Rectal smooth muscle tissue (tissue), 1 donor: ENCODE results near the gene EPN3.
A peak's percentile ranks its signal among the peaks of the same experiment; 100 is the strongest.

Experiments used
- H3K27ac ChIP-seq: one replicate; pipeline ENCODE4 v1.7.0; 2013; ENCODE audit warnings: low read depth, low read length, inconsistent platforms
- H3K27me3 ChIP-seq: one replicate; pipeline ENCODE4 v1.7.0; 2013; ENCODE audit warnings: low read length; ENCODE audit not compliant: control insufficient read depth, insufficient read depth
- H3K36me3 ChIP-seq: one replicate; pipeline ENCODE4 v1.7.0; 2013; ENCODE audit warnings: low read length; ENCODE audit not compliant: control insufficient read depth, insufficient read depth
- H3K4me1 ChIP-seq: one replicate; pipeline ENCODE4 v1.7.0; 2013; ENCODE audit warnings: low read length; ENCODE audit not compliant: control insufficient read depth, insufficient read depth
- H3K4me3 ChIP-seq: one replicate; pipeline ENCODE4 v1.7.0; 2013; ENCODE audit warnings: low read length
- H3K9ac ChIP-seq: one replicate; pipeline ENCODE4 v1.7.0; 2013; ENCODE audit warnings: low read length

EPN3 gene

DNA sequence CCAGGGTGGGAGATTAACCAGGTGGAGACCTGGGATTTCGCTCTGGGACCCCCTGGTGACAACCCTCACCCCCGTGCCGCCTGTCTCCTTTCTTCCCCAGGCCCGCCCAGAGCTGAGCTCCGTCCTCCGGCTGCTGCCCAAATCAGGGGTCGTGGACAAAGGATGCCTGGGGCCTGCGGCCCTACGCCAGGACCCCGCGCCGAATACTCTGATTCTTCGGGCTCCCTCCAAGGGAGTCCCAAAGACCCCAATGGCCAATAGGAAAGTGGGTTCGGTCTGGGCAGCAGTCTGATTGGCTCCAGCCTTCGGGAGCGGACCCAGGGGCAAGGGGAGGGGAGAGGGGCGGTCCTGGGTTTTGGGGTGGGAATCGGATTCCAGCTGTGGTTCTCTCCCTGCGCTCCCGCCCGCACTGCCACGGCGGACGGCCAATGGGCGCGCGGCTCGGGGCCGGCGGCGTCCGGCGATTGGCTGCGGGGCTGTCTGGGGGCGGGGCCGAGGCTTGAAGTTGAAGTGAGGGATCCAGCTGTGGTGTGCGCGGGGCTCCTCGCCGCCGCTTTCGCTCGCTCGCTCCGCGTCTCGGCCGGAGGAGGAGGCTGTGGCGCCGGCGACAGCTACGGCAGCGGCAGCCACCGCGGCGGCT lies 27.8 kb downstream of the EPN3 start, which contains the start of gene CACNA1G:
Gene CACNA1G, plus strand, starts transcription at position 531 of the 640 bp plus-strand sequence. CDS start 745 bp downstream, outside the sequence.
- peak within 1 kb of the TSS; percentile 44 for H3K4me3 ChIP-seq
- H3K27me3 ChIP-seq, result peaks cover 33% of the 10 kb centered on the region
- H3K4me1 ChIP-seq, result peaks cover 3% of the 10 kb centered on the region
- H3K27ac ChIP-seq, result no peak within 1 kb of the TSS
- no peaks in the 10 kb centered on the region for H3K36me3 ChIP-seq
- H3K9ac ChIP-seq, result no peak within 1 kb of the TSS

DNA sequence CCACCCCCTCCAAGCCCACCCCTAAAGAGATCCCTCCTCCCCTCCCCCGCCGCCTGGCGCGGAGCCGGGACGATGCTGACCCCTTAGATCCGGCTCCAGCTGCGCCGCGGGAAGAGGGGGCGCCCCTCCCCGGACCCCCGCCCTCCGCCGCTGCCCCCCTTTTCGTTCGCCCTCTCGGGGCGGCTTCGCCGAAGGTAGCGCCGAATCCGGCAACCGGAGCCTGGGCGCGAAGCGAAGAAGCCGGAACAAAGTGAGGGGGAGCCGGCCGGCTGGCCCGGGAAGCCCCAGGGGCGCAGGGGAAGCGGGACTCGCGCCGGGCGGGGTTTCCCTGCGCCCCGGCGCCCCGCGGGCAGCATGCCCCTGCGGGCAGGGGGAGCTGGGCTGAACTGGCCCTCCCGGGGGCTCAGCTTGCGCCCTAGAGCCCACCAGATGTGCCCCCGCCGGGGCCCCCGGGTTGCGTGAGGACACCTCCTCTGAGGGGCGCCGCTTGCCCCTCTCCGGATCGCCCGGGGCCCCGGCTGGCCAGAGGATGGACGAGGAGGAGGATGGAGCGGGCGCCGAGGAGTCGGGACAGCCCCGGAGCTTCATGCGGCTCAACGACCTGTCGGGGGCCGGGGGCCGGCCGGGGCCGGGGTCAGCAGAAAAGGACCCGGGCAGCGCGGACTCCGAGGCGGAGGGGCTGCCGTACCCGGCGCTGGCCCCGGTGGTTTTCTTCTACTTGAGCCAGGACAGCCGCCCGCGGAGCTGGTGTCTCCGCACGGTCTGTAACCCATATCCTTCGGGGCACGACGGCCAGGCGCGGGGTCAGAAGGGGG lies 28.6 kb downstream of the EPN3 start:
- H3K4me3 ChIP-seq, result peak overlapping the region; percentile 44
- no peak overlapping the region for H3K27ac ChIP-seq
- peaks cover 3% of the 10 kb centered on the region for H3K4me1 ChIP-seq
- peaks cover 35% of the 10 kb centered on the region for H3K27me3 ChIP-seq
- no peaks in the 10 kb centered on the region for H3K36me3 ChIP-seq
- no peak overlapping the region for H3K9ac ChIP-seq

DNA sequence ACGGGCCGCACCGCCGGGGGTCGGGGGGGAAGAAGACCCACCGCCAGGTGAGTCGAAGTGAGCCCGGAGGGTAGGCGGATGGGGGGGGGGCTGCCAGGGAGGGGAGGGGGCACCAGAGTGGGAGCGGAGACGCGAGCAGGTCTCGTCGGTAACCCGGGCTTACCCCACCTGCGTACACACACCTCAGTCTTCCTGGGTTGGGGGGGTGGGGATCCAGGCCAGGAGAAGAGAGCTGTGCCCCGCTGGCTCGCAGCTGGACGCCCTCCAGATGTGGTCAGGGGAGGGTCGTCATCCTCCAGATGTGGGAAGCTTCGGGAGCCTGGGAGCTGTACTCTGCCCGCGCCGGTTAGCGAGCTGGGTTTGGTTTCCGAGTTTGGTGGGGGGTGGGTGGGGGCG lies 29.2 kb downstream of the EPN3 start:
- Histone ChIP-seq H3K4me1 (peaks cover 3% of the 10 kb centered on the region), H3K27me3 (peaks cover 37% of the 10 kb centered on the region), H3K36me3 (no peaks in the 10 kb centered on the region), H3K27ac (no peak overlapping the region), H3K9ac (no peak overlapping the region), H3K4me3 (no peak overlapping the region)

DNA sequence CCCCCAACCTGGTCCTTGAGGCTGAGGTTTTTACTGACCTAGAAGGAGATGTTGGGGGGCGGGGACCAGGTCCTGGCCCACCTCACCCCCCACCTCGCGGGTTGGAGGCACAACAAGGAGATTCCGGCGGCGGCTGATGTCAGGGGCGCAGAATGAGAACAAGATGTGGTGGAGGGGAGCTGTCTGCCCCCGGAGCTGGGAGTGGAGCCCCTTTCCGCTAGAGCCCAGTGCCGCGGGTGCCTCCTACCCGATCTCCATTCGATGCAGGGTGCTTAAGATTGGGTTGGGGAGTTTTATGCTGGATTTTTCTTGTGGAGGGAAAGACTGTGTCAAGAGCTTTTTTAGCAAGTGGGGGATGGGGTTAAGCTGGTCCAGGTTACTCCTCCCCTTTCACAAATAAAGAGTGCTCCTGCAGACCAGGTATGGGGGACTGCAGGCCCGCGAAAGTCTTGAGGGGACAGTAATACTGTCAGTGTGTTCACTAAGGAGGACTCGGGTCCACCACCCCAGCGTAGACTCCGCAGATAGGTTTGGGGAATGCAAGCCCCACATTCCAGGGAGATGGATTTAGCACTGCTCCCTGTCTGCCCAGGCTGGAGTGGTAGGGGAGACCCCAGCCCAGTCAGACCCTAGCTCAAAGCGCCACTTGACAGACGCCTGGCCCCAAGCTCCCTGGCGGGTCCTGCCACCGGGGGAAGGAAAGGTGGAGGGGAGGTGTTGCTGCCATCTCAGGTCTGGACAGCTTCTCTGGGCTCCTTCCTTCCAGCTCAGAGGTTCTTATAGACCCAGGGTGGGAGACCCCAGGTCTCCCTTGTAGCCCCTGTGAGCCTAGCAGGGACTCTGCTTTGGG lies 29.9 kb downstream of the EPN3 start:
- no peak overlapping the region for H3K27ac ChIP-seq
- no peak overlapping the region for H3K4me3 ChIP-seq
- H3K27me3 ChIP-seq, result peaks cover 34% of the 10 kb centered on the region
- no peaks in the 10 kb centered on the region for H3K36me3 ChIP-seq
- peaks cover 3% of the 10 kb centered on the region for H3K4me1 ChIP-seq
- H3K9ac ChIP-seq, result no peak overlapping the region

DNA sequence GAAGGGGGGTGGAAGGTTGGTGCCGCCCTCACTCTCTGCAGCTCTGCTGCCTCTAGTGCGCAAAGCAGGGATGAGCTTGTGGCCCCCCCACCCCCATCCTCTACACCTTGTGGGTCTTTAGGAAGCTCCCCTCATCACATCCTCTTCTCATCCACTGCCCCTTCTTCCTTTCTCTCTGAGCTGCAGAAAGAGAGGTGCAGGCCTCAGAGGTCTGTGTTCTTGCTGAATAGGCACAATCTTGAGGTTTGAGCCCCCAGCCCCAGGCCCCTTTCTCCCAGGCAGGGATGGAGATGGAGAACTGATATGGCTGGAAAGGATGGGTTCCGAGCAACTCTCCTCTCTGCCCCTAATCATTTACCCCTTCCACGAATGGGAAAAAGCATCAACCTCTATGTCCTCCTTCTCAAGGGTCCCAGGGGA lies 30.6 kb downstream of the EPN3 start:
- Histone ChIP-seq H3K4me1 (peaks cover 3% of the 10 kb centered on the region), H3K27me3 (peaks cover 33% of the 10 kb centered on the region), H3K27ac (no peak overlapping the region), H3K36me3 (no peaks in the 10 kb centered on the region), H3K4me3 (no peak overlapping the region), H3K9ac (no peak overlapping the region)

DNA sequence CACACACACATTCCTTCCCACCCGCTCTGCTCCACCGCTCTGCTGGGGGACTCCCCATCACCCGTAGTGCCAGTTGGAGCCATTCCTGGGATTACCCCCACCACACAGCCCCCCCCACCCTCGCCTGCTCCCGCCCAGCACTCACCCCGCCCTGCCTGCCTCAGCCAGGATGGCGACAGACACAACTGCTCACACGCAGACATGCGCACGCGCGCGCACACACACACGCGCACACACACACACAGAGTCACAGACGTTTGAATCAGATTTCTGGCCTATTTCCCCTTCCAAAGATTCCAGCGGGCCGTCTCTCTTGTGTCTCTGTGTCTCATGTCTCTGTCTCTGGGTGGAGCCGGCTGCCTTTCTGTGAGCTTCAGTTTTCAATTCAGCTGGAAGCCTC lies 32.4 kb downstream of the EPN3 start:
- Histone ChIP-seq H3K27me3 (peaks cover 26% of the 10 kb centered on the region), H3K9ac (no peak overlapping the region), H3K4me1 (no peaks in the 10 kb centered on the region), H3K27ac (no peak overlapping the region), H3K4me3 (no peak overlapping the region), H3K36me3 (no peaks in the 10 kb centered on the region)

DNA sequence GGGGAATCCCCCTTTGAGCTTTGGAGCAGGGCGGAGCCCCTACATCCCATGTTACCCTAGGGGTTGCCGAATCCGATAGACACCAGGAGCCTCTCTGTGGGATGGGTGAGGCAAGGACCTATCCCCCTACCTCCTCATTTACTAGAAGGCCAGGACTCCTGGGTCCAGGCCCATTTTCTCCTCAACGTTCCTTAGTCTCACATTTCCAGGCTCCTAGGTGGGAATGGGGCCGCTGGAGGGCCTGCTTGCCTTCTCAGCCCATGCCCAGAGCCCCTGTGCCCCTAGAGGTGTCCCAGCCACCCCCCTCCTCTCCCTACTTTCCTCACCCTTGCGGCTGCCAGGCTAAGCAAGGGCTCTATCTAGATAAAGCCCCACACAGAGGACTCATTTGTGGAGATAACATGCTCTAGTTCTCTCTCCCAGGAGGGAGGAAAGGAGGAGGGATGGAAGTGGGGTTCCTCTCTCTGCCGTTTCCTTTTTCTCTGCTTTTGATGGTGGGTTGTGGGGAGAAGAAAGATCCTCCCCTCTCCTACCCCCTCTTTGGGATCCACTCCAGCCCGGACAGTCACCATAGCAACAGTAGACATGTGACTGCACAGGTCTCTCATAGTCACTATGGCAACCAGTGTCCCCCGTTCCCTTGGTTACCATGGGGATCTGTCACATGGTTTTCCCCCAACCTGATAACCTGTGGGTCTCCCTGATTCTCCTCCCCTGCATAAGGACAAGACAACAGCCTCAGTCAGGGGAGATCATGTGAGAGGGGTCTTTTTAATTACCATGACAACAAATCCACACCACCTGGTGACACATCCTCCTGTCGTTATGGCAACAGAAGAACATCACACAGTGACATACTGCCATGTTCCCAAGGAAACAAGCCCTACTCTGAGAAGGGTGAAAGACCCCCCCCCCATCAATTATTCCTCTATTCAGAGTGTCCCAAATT lies 33.1 kb downstream of the EPN3 start:
- H3K27ac ChIP-seq, result no peak overlapping the region
- no peaks in the 10 kb centered on the region for H3K36me3 ChIP-seq
- no peak overlapping the region for H3K9ac ChIP-seq
- no peak overlapping the region for H3K4me3 ChIP-seq
- H3K27me3 ChIP-seq, result peaks cover 26% of the 10 kb centered on the region
- H3K4me1 ChIP-seq, result no peaks in the 10 kb centered on the region

DNA sequence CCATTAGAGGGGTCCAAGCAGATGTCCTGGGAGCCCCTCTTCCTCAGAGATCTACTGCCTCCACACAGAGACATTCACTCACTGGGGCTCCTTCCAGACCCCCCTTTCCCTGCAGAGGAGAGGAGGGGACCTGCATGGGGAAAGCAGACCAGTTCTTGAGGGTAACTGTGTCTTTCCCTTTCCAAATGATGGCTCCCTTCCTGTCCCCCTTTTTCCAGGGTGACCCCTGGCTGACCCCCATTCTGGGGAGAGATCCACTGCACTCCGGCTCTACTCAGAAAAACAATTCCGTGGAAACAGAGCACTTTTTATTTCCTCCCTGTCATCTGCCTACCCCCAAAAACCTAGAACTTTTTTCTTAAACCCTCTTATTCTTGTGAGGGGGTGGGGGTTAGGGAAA lies 34.4 kb downstream of the EPN3 start:
- H3K4me3 ChIP-seq, result no peak overlapping the region
- no peaks in the 10 kb centered on the region for H3K4me1 ChIP-seq
- H3K9ac ChIP-seq, result no peak overlapping the region
- no peak overlapping the region for H3K27ac ChIP-seq
- peaks cover 24% of the 10 kb centered on the region for H3K27me3 ChIP-seq
- no peaks in the 10 kb centered on the region for H3K36me3 ChIP-seq

DNA sequence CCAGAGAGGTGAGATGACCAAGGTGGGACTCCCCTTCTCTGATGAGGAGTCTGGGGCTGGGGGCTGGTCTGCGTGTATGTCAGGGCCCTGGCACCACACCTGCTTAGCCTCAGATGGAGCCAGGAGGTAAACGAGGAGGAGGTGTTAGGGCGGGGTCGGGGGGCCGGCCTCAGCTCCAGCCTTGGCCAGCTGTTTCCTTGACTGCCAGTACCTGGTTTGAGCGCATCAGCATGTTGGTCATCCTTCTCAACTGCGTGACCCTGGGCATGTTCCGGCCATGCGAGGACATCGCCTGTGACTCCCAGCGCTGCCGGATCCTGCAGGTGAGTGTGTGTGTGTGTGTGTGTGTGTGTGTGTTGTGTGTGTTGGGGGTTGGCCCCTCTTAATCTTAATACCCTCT lies 36.1 kb downstream of the EPN3 start:
- Histone ChIP-seq H3K27me3 (peaks cover 9% of the 10 kb centered on the region), H3K27ac (no peak overlapping the region), H3K9ac (no peak overlapping the region), H3K36me3 (no peaks in the 10 kb centered on the region), H3K4me1 (no peaks in the 10 kb centered on the region), H3K4me3 (no peak overlapping the region)

DNA sequence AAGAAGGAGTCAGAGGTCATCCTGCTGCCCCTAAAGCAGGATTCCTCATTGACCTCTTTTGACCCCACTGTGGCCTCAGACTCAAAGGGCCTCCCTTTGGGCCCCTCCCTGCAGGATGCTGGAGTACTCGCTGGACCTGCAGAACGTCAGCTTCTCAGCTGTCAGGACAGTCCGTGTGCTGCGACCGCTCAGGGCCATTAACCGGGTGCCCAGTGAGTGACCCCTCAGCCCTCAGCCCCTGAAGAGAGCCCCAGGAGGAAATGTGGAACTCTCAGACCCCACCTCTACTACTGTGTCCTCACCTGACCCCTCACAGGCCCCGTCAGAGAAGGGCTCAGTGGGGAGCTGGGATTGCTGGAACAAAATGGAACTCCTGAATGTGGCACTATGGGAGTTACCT lies 37.1 kb downstream of the EPN3 start:
- Histone ChIP-seq H3K36me3 (no peaks in the 10 kb centered on the region), H3K27ac (no peak overlapping the region), H3K4me1 (no peaks in the 10 kb centered on the region), H3K27me3 (peaks cover 4% of the 10 kb centered on the region), H3K4me3 (no peak overlapping the region), H3K9ac (no peak overlapping the region)

DNA sequence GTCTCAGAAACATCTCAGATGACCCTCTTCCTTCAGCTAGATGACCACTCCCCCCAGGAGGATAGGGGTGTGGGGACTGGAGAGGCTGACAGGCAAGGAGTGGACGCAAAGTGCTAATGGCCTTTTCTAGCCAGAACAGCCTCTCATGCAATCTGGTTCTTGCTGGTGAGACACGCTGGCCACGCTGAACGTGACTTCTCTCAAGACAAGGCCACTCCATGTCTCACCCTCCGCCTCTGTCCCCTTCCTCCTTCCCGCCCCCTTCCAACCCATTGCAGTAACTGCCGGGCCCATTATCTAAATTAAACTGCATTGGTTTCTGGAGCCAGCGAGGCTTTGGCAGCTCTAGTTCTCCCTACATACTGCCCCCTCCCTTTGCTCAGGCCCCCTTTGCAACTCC lies 37.5 kb downstream of the EPN3 start:
- Histone ChIP-seq H3K27ac (no peak overlapping the region), H3K4me1 (no peaks in the 10 kb centered on the region), H3K9ac (no peak overlapping the region), H3K27me3 (peaks cover 4% of the 10 kb centered on the region), H3K4me3 (no peak overlapping the region), H3K36me3 (no peaks in the 10 kb centered on the region)
